Osteoblast (primary cell): Measurements from ENCODE around the gene ZNF497. TPM values are rescaled to one million over a fixed set of nuclear protein-coding genes. Genes with fewer than 3 reads are reported as not detected.

Experiments
- DNase-seq: peaks from one replicate; pipeline ENCODE4 v3.0.0; 2011; ENCODE audit warnings: low spot score, mixed read lengths; ENCODE audit not compliant: insufficient read length; ENCODE audit errors: missing footprints
- H2AFZ ChIP-seq: 2 replicates; pipeline ENCODE4 v1.6.0; 2011; ENCODE audit warnings: mild to moderate bottlenecking, low read length
- H3K27ac ChIP-seq: 2 replicates; pipeline ENCODE4 v1.5.1; 2011; ENCODE audit warnings: mild to moderate bottlenecking, low read depth, low read length, moderate library complexity
- H3K27me3 ChIP-seq: 2 replicates; pipeline ENCODE4 v1.6.0; 2012; ENCODE audit warnings: mild to moderate bottlenecking, control low read depth, inconsistent platforms, low read length, moderate library complexity; ENCODE audit not compliant: insufficient read depth
- H3K36me3 ChIP-seq: 2 replicates; pipeline ENCODE4 v1.5.1; 2011; ENCODE audit warnings: mild to moderate bottlenecking, low read length, control low read depth, moderate library complexity; ENCODE audit not compliant: insufficient read depth
- H3K4me1 ChIP-seq: 2 replicates; pipeline ENCODE4 v1.5.1; 2011; ENCODE audit warnings: mild to moderate bottlenecking, low read length, control low read depth, moderate library complexity; ENCODE audit not compliant: insufficient read depth
- H3K4me2 ChIP-seq: 2 replicates; pipeline ENCODE4 v1.6.0; 2011; ENCODE audit warnings: mild to moderate bottlenecking, low read length; ENCODE audit not compliant: insufficient read depth
- H3K4me3 ChIP-seq: fragments of 200-600 bp; sonication (generic); 3 replicates; pipeline ENCODE4 v1.5.1; 2012; ENCODE audit warnings: mild to moderate bottlenecking, low read length, inconsistent platforms; ENCODE audit not compliant: insufficient read depth
- H3K79me2 ChIP-seq: 2 replicates; pipeline ENCODE4 v1.6.0; 2012; ENCODE audit warnings: mild to moderate bottlenecking, low read length, control low read depth, inconsistent platforms; ENCODE audit not compliant: insufficient read depth
- H3K9me3 ChIP-seq: 2 replicates; pipeline ENCODE4 v1.5.1; 2011; ENCODE audit warnings: low read depth, low read length, control low read depth
- H4K20me1 ChIP-seq: 2 replicates; pipeline ENCODE4 v1.6.0; 2012; ENCODE audit warnings: mild to moderate bottlenecking, low read length, control low read depth; ENCODE audit not compliant: insufficient read depth
- CTCF ChIP-seq: IDR thresholded peaks from 2 replicates; pipeline ENCODE4 v1.5.1; 2011; ENCODE audit warnings: mild to moderate bottlenecking, low read depth, low read length, moderate library complexity; ENCODE audit errors: extremely low read depth
- small RNA-seq: library from RNA; depleted of rRNA; stranded (forward); fragments of <200 nt; gene quantifications from one replicate; pipeline ENCODE3, GENCODE V24; 2012
- total RNA-seq: library from RNA; depleted of rRNA; stranded (reverse); fragments of >200 nt; gene quantifications from 2 replicates; pipeline ENCODE4 v1.2.3, GENCODE V29; 2012

Gene ZNF497
- total RNA-seq, 1 donor, result 1.4 TPM

- Histone ChIP-seq H3K9me3 (no peaks in the 10 kb centered on the region), H3K27me3 (no peaks in the 10 kb centered on the region), H3K4me1 (peaks cover 14% of the 10 kb centered on the region), H4K20me1 (peaks cover 24% of the 10 kb centered on the region), H3K79me2 (peaks cover 41% of the 10 kb centered on the region), H3K4me2 (no peak overlapping the region), H3K4me3 (no peak overlapping the region), H3K36me3 (peaks cover 41% of the 10 kb centered on the region), H2AFZ (no peak overlapping the region), H3K27ac (no peak overlapping the region)
- DNase-seq, result no peak
- no peak for TF ChIP-seq CTCF
Measured at GRCh38 chr19:58307736-58308135, 54.8 kb downstream of the ZNF497 start.

DNA sequence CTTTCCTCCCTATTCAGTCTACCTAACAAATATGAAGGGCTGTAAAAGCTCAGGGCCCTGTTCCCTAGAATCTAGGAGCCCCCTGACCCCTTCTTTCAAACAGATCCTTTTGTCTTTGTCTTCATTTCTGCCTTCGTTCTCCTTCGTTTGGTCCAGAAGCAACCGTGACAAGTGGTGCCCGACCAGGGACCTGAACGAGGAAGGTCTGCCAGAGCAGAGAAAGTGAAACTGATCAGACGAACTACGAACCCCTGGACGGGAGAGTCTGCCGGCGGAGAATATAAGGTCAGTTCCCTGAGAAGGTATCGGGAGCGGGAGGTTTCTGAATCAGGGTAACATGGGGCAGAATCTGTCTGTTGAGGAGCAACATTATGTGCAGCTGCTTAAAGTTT lies 56.6 kb downstream of the ZNF497 start:
- TF ChIP-seq CTCF, result no peak
- H3K4me3 ChIP-seq, result peak overlapping the region; percentile 96
- H4K20me1 ChIP-seq, result peaks cover 11% of the 10 kb centered on the region
- no peaks in the 10 kb centered on the region for H3K27me3 ChIP-seq
- H3K79me2 ChIP-seq, result peaks cover 44% of the 10 kb centered on the region
- peak overlapping the region; percentile 94 for H2AFZ ChIP-seq
- no peak for DNase-seq
- H3K27ac ChIP-seq, result peak overlapping the region; percentile 94
- no peaks in the 10 kb centered on the region for H3K9me3 ChIP-seq
- H3K4me2 ChIP-seq, result peak overlapping the region; percentile 82
- peaks cover 14% of the 10 kb centered on the region for H3K4me1 ChIP-seq
- peaks cover 32% of the 10 kb centered on the region for H3K36me3 ChIP-seq

- Histone ChIP-seq H3K9me3 (no peaks in the 10 kb centered on the region), H3K4me2 (peak within 1 kb of the TSS; percentile 82), H4K20me1 (peaks cover 13% of the 10 kb centered on the region), H3K4me3 (peak within 1 kb of the TSS; percentile 96), H2AFZ (peak within 1 kb of the TSS; percentile 94), H3K36me3 (peaks cover 38% of the 10 kb centered on the region), H3K4me1 (peaks cover 14% of the 10 kb centered on the region), H3K27me3 (no peaks in the 10 kb centered on the region), H3K27ac (peak within 1 kb of the TSS; percentile 94), H3K79me2 (peaks cover 49% of the 10 kb centered on the region)
- no peak for TF ChIP-seq CTCF
- peak; percentile 98 for DNase-seq
Measured at GRCh38 chr19:58305065-58305931, 57.3 kb downstream of the ZNF497 start, which contains the start of gene ERVK3-1. Gene ERVK3-1 (plus strand): TSS chr19:58305377. CDS start chr19:58312169, 6,792 bp downstream.

- DNase-seq, result no peak
- Histone ChIP-seq H4K20me1 (peaks cover 13% of the 10 kb centered on the region), H3K4me2 (peak overlapping the region; percentile 82), H3K9me3 (no peaks in the 10 kb centered on the region), H3K4me3 (peak overlapping the region; percentile 96), H3K36me3 (peaks cover 40% of the 10 kb centered on the region), H3K27me3 (no peaks in the 10 kb centered on the region), H3K79me2 (peaks cover 52% of the 10 kb centered on the region), H3K27ac (peak overlapping the region; percentile 94), H2AFZ (peak overlapping the region; percentile 72), H3K4me1 (peaks cover 14% of the 10 kb centered on the region)
- no peak for TF ChIP-seq CTCF
Measured at GRCh38 chr19:58304748-58305064, 57.8 kb downstream of the ZNF497 start.

Small RNA genes lying within 50 kb of the gene (small RNA-seq; reads per million reads assigned to genes)
- gene MIR4754, result not detected
- not detected for gene MIR6806
- 0.22 reads per million for gene RNA5SP473

Other genes starting within 250 kb of the ZNF497 start
- gene ZNF329, start 212.0 kb downstream of the ZNF497 start, total RNA-seq, result 11.9 and 12.7 TPM in 2 replicates
- gene ZNF274, start 179.7 kb downstream of the ZNF497 start, total RNA-seq, result 10.9 and 11.2 TPM in 2 replicates
- 22.1 and 32.9 TPM in 2 replicates for gene ZNF544, start 133.8 kb downstream of the ZNF497 start, total RNA-seq
- gene ZNF8, start 83.8 kb downstream of the ZNF497 start, total RNA-seq, result 8.7 and 8.8 TPM in 2 replicates
- 23.9 and 29.3 TPM in 2 replicates for gene ERVK3-1, start 57.4 kb downstream of the ZNF497 start, total RNA-seq
- gene ZSCAN22, start 35.8 kb downstream of the ZNF497 start, total RNA-seq, result 2.5 and 3.5 TPM in 2 replicates
- 1.1 and 1.5 TPM in 2 replicates for gene A1BG, start 9.3 kb downstream of the ZNF497 start, total RNA-seq
- 4.4 and 4.7 TPM in 2 replicates for gene ZNF837, start 18.3 kb upstream of the ZNF497 start, total RNA-seq
- 1,166 and 1,239 TPM in 2 replicates for gene RPS5, start 24.5 kb upstream of the ZNF497 start, total RNA-seq
- gene RNF225, start 32.9 kb upstream of the ZNF497 start, total RNA-seq, result not detected in 2 replicates
- 20.6 and 25.7 TPM in 2 replicates for gene ZNF584, start 45.9 kb upstream of the ZNF497 start, total RNA-seq
- gene ZNF132, start 77.4 kb upstream of the ZNF497 start, total RNA-seq, result 8.8 and 10.1 TPM in 2 replicates
- gene ZNF324B, start 88.9 kb upstream of the ZNF497 start, total RNA-seq, result 10.5 and 11.8 TPM in 2 replicates
- 16.2 and 20.6 TPM in 2 replicates for gene ZNF324, start 104.3 kb upstream of the ZNF497 start, total RNA-seq
- 14.1 and 18.1 TPM in 2 replicates for gene ZNF446, start 113.6 kb upstream of the ZNF497 start, total RNA-seq
- 5.3 and 6.5 TPM in 2 replicates for gene SLC27A5, start 149.2 kb upstream of the ZNF497 start, total RNA-seq
- gene ZBTB45, start 157.1 kb upstream of the ZNF497 start, total RNA-seq, result 6.9 and 8.5 TPM in 2 replicates
- 224 and 248 TPM in 2 replicates for gene TRIM28, start 181.3 kb upstream of the ZNF497 start, total RNA-seq
- 98.1 and 106 TPM in 2 replicates for gene CHMP2A, start 192.4 kb upstream of the ZNF497 start, total RNA-seq
- gene UBE2M, start 195.9 kb upstream of the ZNF497 start, total RNA-seq, result 54.6 and 56.6 TPM in 2 replicates
- gene MZF1, start 210.6 kb upstream of the ZNF497 start, total RNA-seq, result 22.7 and 23.9 TPM in 2 replicates